GM12872 (cell line): Measurements from ENCODE around the gene SLC25A19.

Experiments
- TF ChIP-seq, protein P1 (sequence below): IDR thresholded peaks from 3 replicates; pipeline ENCODE4 v1.5.1; 2011; ENCODE audit warnings: low read depth, mild to moderate bottlenecking, low read length, moderate library complexity; ENCODE audit not compliant: insufficient read depth

SLC25A19 gene

DNA sequence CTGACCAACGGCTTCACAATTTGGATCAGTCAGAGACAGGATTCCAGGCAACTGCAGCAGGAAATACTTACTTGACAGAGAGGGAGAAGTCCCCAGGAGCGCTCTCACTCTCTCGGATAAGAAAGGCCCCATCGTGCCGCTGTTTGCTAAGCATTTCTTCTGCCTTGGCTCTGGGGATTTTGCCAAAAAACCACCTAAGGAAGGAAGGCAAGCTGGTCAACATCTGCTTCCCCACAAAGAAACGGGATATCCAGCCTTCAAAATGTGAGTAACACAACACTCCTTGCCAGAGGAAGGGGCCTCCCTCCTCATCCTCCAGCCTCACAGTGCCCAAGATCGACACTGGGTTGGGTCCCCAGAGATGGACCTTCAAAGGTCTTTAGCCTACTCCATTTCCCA, 36.6 kb upstream of the SLC25A19 start:
- TF ChIP-seq, protein P1, sequence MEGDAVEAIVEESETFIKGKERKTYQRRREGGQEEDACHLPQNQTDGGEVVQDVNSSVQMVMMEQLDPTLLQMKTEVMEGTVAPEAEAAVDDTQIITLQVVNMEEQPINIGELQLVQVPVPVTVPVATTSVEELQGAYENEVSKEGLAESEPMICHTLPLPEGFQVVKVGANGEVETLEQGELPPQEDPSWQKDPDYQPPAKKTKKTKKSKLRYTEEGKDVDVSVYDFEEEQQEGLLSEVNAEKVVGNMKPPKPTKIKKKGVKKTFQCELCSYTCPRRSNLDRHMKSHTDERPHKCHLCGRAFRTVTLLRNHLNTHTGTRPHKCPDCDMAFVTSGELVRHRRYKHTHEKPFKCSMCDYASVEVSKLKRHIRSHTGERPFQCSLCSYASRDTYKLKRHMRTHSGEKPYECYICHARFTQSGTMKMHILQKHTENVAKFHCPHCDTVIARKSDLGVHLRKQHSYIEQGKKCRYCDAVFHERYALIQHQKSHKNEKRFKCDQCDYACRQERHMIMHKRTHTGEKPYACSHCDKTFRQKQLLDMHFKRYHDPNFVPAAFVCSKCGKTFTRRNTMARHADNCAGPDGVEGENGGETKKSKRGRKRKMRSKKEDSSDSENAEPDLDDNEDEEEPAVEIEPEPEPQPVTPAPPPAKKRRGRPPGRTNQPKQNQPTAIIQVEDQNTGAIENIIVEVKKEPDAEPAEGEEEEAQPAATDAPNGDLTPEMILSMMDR = no peak

DNA sequence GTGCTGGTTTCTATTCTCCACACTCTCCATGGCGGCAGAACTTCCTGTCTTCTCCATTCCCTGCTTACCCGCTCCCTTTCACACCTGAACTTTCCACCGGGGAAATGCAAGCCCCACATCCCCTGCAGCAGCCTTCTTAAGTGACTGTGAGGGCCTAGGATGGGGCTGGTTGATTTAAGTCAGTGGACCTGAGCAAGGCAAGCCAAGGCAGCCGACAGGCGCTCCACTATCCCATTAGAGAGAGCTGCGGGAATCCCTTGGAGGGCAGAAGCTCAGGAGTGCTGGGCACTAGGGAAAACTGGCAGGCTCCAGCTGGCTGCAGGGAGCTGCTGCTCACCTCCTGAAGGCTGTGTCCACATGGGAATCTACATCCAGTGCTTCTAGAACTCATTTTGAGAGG, 36.1 kb upstream of the SLC25A19 start:
- TF ChIP-seq, protein P1 = no peak

DNA sequence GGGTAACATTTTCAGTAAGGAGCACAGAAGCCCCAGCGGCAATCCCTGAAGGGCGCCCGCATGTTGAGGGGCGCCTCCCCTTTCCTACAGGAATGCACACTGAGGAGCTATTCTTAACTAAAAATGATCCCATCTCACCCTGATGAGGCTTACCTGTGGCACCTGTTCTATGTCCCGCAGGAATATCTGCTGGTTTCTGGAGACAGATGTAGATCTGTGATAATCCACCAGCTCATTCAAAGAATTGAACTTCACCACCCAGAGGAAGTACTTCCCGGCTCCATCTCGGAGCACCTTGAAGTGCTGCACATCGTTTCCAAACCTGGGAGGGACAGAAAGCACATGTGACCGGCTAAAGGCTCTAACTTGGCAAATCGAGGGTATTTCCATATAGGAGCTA, 32.3 kb upstream of the SLC25A19 start:
- TF ChIP-seq, protein P1 = no peak

DNA sequence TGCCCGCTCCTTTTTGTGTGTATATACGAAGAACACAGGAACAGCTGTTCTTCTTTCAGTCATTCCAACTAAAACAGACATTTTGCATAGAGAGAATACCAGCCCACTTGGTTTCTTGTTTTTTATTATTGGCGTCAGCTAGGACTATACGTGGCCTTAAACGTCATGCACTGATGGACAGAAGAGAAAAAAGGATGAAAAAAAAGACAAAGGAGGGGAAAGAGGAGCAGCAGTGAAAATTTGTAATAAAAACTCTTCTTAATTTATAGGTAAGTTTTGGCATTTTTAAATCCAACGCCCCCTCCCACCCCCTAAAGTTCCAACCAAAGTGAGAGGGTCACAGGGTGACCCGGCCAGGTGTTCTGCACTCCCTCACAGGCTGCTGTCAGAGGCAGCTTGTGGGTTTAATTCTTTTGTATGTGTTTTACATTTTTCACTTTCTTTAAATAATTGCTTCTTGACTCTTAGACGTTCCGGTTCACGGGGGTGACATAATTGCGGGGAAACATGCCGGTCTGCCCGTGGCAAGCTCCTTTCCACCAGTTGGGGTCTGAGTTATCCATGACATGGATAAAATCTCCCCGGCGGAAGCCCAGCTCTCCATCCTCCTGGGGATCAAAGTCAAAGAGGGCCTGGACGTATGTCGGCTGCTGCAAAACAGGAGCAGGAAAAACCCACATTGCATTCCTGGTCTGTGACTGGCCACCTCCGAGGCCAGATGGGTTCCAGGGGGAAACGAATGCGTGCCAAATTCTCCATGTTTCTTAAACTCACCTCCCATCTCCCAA, 30.9 kb upstream of the SLC25A19 start:
- TF ChIP-seq, protein P1 = 0 out of 3 replicates have a peak, but pooled peaks have one; percentile 5

DNA sequence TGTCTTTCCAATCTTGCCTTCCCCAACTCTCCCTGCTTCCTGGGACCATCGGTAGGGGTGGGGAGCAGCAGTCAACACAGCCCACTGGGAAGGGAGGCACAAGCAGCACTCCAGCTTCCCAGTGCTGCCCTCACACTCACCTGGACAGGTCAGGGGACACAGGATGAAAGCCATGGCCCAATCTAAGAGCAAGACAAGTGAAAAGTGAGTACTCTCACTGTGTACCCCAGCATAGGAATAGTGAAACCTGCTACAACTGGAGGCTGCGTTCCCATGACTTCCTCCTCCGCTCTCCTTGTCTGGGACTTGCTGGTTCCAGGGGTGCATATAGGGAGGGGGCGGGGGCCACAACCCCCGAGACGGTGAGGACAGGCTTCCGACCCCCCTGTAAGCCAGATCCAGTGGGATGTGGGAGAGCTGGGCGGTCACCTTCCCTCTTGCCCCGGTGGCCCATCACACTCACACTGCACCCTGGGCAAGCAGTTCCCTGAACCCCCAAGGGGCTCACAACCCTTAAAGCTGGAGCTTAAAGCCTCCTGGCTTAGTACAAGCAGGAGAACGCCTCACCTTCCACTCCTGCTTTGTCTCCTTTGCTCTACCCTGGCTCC, 29.5 kb upstream of the SLC25A19 start:
- TF ChIP-seq, protein P1 = no peak

DNA sequence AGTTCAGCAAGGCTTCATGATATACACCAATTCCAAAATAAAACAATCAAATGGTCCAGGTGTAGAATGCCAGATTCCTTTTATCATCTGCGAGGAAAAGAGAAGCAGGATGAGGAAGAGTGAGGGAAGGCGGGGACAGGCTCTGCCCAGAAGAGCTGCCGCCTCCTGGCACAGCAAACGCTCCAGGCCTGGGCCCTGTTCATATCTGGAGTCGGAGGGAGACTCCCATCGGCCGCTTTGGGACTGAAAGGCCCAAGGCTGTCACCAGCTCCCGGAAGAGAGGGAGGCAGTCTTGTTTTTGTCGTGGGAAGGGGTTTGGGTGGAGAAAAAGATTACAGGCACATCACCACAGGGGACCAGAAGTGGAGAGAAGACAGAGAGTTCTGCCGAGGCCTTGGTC, 29.0 kb upstream of the SLC25A19 start:
- TF ChIP-seq, protein P1 = no peak

DNA sequence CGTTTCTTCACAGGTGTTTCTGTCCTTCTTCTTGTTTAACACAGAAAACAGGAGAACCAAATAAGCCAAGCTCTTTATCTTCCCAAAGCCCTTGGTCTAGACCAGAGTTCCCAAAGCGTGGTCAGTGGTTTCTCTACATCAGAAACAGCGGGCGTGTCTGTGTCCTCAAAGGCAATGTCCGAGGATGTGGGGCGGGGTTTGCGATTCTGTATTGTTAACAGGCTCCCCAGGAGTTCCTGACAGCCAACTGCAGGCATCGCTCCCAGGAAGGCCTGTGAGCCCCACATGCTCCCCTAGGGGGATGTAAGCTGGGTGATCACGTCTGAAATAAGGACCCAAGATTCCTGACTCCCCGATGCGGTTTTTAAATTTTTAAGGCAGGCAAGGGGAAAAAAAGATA, 28.4 kb upstream of the SLC25A19 start:
- TF ChIP-seq, protein P1 = no peak
